Chondrocyte (in vitro differentiated cells): ENCODE results near the gene TANC1. TPM values are rescaled to one million over a fixed set of nuclear protein-coding genes. Genes with fewer than 3 reads are reported as not detected.

Source experiments
- DNase-seq: peaks from one replicate; pipeline ENCODE4 v3.0.0; 2021; ENCODE audit warnings: mixed read lengths, low spot score
- H3K27ac Mint-ChIP-seq: one replicate; pipeline ENCODE4 v1.8.0; 2021; ENCODE audit warnings: mild to moderate bottlenecking, moderate library complexity, mixed read lengths; ENCODE audit not compliant: unreplicated experiment
- H3K27me3 Mint-ChIP-seq: 2 replicates; pipeline ENCODE4 v1.8.0; 2021; ENCODE audit warnings: low read depth, mixed read lengths
- H3K36me3 Mint-ChIP-seq: 2 replicates; pipeline ENCODE4 v1.8.0; 2021; ENCODE audit warnings: low read depth, mixed read lengths
- H3K4me1 Mint-ChIP-seq: 2 replicates; pipeline ENCODE4 v1.8.0; 2021; ENCODE audit warnings: low read depth, mild to moderate bottlenecking, mixed read lengths
- H3K4me3 Mint-ChIP-seq: one replicate; pipeline ENCODE4 v1.8.0; 2021; ENCODE audit warnings: mild to moderate bottlenecking, moderate library complexity, mixed read lengths; ENCODE audit not compliant: unreplicated experiment
- H3K9me3 Mint-ChIP-seq: 2 replicates; pipeline ENCODE4 v1.8.0; 2021; ENCODE audit warnings: low read depth, mixed read lengths
- CTCF ChIP-seq: fragments of 200-600 bp; sonication (generic); IDR thresholded peaks from 2 replicates; pipeline ENCODE4 v1.5.0; 2021; ENCODE audit warnings: antibody characterized with exemption, mild to moderate bottlenecking, moderate library complexity
- total RNA-seq: library from RNA; stranded (reverse); gene quantifications from 3 replicates; pipeline ENCODE4 v1.2.1, GENCODE V29; 2021

The TANC1 gene
- total RNA-seq, 1 donor from 2014 or later, result 29.5 TPM

- Mint-ChIP-seq H3K9me3 (peaks cover under 1% of the 10 kb centered on the region), H3K27me3 (no peaks in the 10 kb centered on the region), H3K36me3 (peaks cover 6% of the 10 kb centered on the region), H3K4me1 (peaks cover 33% of the 10 kb centered on the region), H3K27ac (no peak overlapping the region), H3K4me3 (no peak overlapping the region)
- DNase-seq, result no peak
- TF ChIP-seq CTCF, result no peak
Observed at GRCh38 chr2:159101755-159102489, 133.5 kb downstream of the TANC1 start.

- no peak for DNase-seq
- H3K4me1 Mint-ChIP-seq, result peaks cover 27% of the 10 kb centered on the region
Observed at GRCh38 chr2:159103411-159103810, 135.0 kb downstream of the TANC1 start.

DNA sequence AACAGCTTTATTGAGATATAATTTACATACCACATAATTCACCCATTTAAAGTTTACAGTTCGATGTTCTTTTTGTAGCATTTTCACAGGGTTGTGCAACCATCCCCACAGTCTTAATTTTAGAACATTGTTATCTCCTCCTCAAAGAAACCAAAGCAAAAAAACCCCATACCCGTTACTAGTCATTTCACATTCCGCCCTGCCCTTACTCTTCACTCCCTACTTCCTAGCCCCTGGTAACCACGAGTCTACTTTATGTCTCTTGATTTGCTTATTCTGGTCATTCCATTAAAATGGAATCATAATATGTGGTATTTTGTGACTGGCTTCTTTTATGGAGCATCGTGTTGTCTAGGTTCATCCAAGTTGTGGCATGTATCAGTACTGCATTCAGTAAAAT is 137.7 kb downstream of the TANC1 start:
- H3K9me3 Mint-ChIP-seq, result no peaks in the 10 kb centered on the region
- H3K4me3 Mint-ChIP-seq, result no peak overlapping the region

More at GRCh38 chr2:159103411-159103810, 135.0 kb downstream of the TANC1 start:
- Mint-ChIP-seq H3K36me3 (peaks cover 5% of the 10 kb centered on the region), H3K27ac (no peak overlapping the region), H3K9me3 (no peaks in the 10 kb centered on the region), H3K4me3 (no peak overlapping the region), H3K27me3 (no peaks in the 10 kb centered on the region)
- TF ChIP-seq CTCF, result no peak

DNA sequence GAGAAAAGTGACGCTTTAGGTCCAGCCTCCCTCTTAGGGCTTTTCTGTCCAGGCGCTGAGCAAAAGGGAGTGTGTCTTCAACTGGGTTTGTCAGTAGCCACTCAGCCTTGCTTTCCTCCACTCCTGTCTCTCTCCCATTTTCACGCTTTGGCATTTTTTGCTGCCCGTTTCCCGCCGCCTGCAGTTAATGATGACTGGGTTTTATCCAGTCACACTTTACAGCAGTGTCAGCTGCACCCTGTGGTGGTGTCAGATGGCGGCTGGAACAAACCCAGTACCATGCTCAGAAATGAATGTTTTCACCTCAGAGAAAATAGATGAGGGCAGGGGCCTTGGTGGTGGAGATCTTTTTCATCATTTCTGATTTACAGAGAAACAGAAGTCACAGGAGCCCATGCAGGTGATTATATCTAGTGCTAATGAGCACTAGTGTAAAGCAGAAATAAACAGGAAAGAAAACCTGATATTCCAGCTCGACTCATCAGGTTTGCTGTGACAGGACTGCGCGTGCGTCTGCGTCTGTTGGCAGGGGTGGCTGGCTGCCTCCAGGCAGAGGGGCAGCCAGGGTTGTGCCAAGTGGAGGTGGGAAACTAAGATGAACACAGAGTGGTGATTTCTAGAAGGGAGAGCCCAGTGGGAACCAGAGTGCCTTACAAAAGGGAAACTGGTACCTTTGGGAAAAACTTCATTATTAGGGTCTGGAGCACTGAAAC is 139.9 kb downstream of the TANC1 start:
- Mint-ChIP-seq H3K36me3 (peaks cover 2% of the 10 kb centered on the region), H3K27ac (no peak overlapping the region), H3K4me3 (no peak overlapping the region), H3K9me3 (no peaks in the 10 kb centered on the region), H3K27me3 (no peaks in the 10 kb centered on the region), H3K4me1 (peaks cover 17% of the 10 kb centered on the region)
- no peak for TF ChIP-seq CTCF
- no peak for DNase-seq

More for the DNA sequence above, 137.7 kb downstream of the TANC1 start:
- no peak for DNase-seq
- TF ChIP-seq CTCF, result peak; percentile 41
- Mint-ChIP-seq H3K36me3 (peaks cover 5% of the 10 kb centered on the region), H3K27ac (peak overlapping the region; percentile 55), H3K27me3 (no peaks in the 10 kb centered on the region), H3K4me1 (peaks cover 21% of the 10 kb centered on the region)

DNA sequence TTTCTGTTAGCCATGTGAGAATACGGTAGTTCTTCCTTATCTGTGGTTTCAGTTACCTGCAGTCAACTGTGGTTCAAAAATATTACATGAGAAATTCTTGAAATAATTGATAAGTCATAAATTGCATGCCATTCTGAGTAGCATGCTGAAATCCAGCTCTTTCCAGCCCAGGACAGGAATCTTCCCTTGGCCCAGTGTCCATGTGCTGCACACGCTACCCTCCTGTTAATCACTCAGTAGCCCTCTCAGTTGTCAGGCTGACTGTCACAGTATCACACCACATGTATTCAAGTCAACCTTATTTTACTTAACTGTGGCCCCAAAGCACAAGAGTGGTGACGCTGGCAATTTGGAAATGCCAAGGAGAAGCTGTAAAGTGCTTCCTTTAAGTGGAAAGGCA is 141.1 kb downstream of the TANC1 start:
- Mint-ChIP-seq H3K36me3 (peaks cover 2% of the 10 kb centered on the region), H3K9me3 (no peaks in the 10 kb centered on the region), H3K27me3 (no peaks in the 10 kb centered on the region), H3K4me1 (peaks cover 17% of the 10 kb centered on the region), H3K27ac (no peak overlapping the region), H3K4me3 (no peak overlapping the region)
- no peak for DNase-seq
- no peak for TF ChIP-seq CTCF
